K562 (cell line): ENCODE data around the gene NECAB3. TPM values are rescaled to one million over a fixed set of nuclear protein-coding genes. Genes with fewer than 3 reads are reported as not detected.

Experiments used
- ATAC-seq: fragments of 200-7000 bp; cut with Tn5 transposase; 3 replicates; pipeline ENCODE4 v1.9.1; 2020; ENCODE audit warnings: moderate library complexity
- BruUV-seq: library from RNA; stranded (reverse); fragments of 400-500 nt; replicated peaks from 2 replicates; lab custom pipeline; 2021; lab: Mats Ljungman, UMichigan
- CTCF ChIA-PET: fragments of 300-600 bp; formaldehyde crosslinking; extraction: SDS; loops from one replicate; lab custom pipeline; 2021; ENCODE audit warnings: low intra/inter-chr PET ratio; lab: Yijun Ruan, JAX
- POLR2A ChIA-PET: fragments of 300-600, 350-650 bp; sonication (Branson Sonifier 250); formaldehyde crosslinking; extraction: SDS; loops from one replicate; lab custom pipeline; 2021; ENCODE audit warnings: antibody characterized with exemption, inconsistent platforms; lab: Yijun Ruan, JAX
- DNase-seq, 4 experiments: peaks; one replicate each; pipeline versions ENCODE4 v3.0.0 to v3.0.0-alpha.2; 2011 to 2018; ENCODE audit warnings: low spot score in 3 of 4, mixed read lengths in 3 of 4; ENCODE audit errors: extremely low read depth in 1 of 4
- FAIRE-seq: peaks from 2 replicates; lab custom pipeline; 2011; peaks lifted over from hg19 to GRCh38; lab: Jason Lieb, UNC
- H2AFZ ChIP-seq: 2 replicates; pipeline ENCODE4 v1.6.0; 2011; ENCODE audit warnings: low read depth, low read length, control low read depth, inconsistent platforms
- H3K27ac ChIP-seq: fragments of 200-600 bp; 3 replicates; pipeline ENCODE4 v1.8.0; 2011; ENCODE audit warnings: low read depth, mild to moderate bottlenecking, control low read depth, inconsistent platforms, low read length, moderate library complexity, mixed read lengths; ENCODE audit errors: extremely low read depth
- H3K27me3 ChIP-seq, 2 experiments: fragments of 300-600 bp in 1 of 2; 2 replicates in 1 of 2; 3 replicates in 1 of 2; pipeline versions ENCODE4 v1.6.0 to v1.8.0; 2011; ENCODE audit warnings: inconsistent platforms in 2 of 2, low read length in 2 of 2, mild to moderate bottlenecking in 1 of 2, mixed read lengths in 1 of 2, moderate library complexity in 1 of 2; ENCODE audit not compliant: control insufficient read depth in 2 of 2, insufficient read depth in 2 of 2
- H3K36me3 ChIP-seq: fragments of 300-600 bp; 3 replicates; pipeline ENCODE4 v1.8.0; 2011; ENCODE audit warnings: mild to moderate bottlenecking, low read length, inconsistent platforms; ENCODE audit not compliant: control insufficient read depth, insufficient read depth
- H3K4me1 ChIP-seq, 2 experiments: fragments of 200-600 bp in 1 of 2; replicated peaks in 1 of 2; 2 replicates in 1 of 2; 3 replicates in 1 of 2; pipeline versions ENCODE4 v1.5.1 to v1.8.0; 2011; ENCODE audit warnings: inconsistent platforms in 2 of 2, low read length in 2 of 2, mild to moderate bottlenecking in 1 of 2, mixed read lengths in 1 of 2, moderate library complexity in 1 of 2; ENCODE audit not compliant: control insufficient read depth in 2 of 2, insufficient read depth in 2 of 2
- H3K4me2 ChIP-seq: 2 replicates; pipeline ENCODE4 v1.6.1; 2011; ENCODE audit warnings: low read length, control low read depth, inconsistent platforms, mixed read lengths; ENCODE audit not compliant: insufficient read depth
- H3K4me3 ChIP-seq: fragments of 200-600 bp; sonication (generic), shearing (Covaris generic); 2 replicates; pipeline ENCODE4 v1.5.1; 2016; ENCODE audit warnings: control low read depth, inconsistent platforms
- H3K79me2 ChIP-seq: fragments of 200-600 bp; 3 replicates; pipeline ENCODE4 v1.8.0; 2011; ENCODE audit warnings: low read length, inconsistent platforms; ENCODE audit not compliant: control insufficient read depth, insufficient read depth
- H3K9ac ChIP-seq, 2 experiments: 2 replicates each; pipeline versions ENCODE4 v1.6.0 to v1.6.1; 2011; ENCODE audit warnings: low read depth in 2 of 2, low read length in 2 of 2, control low read depth in 1 of 2, inconsistent platforms in 1 of 2, mild to moderate bottlenecking in 1 of 2, mixed read lengths in 1 of 2; ENCODE audit not compliant: insufficient read depth in 1 of 2
- H3K9me1 ChIP-seq: one replicate; pipeline ENCODE4 v1.6.0; 2011; ENCODE audit warnings: inconsistent platforms, mild to moderate bottlenecking, low read length, moderate library complexity; ENCODE audit not compliant: control insufficient read depth, insufficient read depth
- H3K9me3 ChIP-seq: replicated peaks from 2 replicates; pipeline ENCODE4 v1.5.1; 2011; ENCODE audit warnings: low read depth, low read length, inconsistent platforms; ENCODE audit not compliant: control insufficient read depth, insufficient read depth
- H4K20me1 ChIP-seq: replicated peaks from 2 replicates; pipeline ENCODE4 v1.6.1; 2011; ENCODE audit warnings: low read length, inconsistent platforms, mixed read lengths; ENCODE audit not compliant: control insufficient read depth, insufficient read depth
- POLR2G ChIP-seq: fragments of 200-400 bp; formaldehyde crosslinking; IDR thresholded peaks from 2 replicates; pipeline ENCODE4 v1.6.1; 2017; ENCODE audit warnings: low read depth, mild to moderate bottlenecking, antibody characterized with exemption, low read length, moderate library complexity
- RBFOX2 ChIP-seq: fragments of 200-400 bp; formaldehyde crosslinking; IDR thresholded peaks from 2 replicates; pipeline ENCODE4 v1.6.1; 2017; ENCODE audit warnings: low read depth, mild to moderate bottlenecking, low read length, moderate library complexity
- ZNF121 ChIP-seq: sonication (generic); formaldehyde crosslinking; conservative IDR thresholded peaks from 2 replicates; pipeline ENCODE4 v1.8.0; 2022; ENCODE audit warnings: missing genetic modification reagents
- WGBS: fragments of 100-300 bp; shearing (Covaris generic); methylation state at CpG from one replicate; pipeline ENCODE4 v1.1.6; 2016; ENCODE audit warnings: low coverage, mixed read lengths; ENCODE audit not compliant: insufficient coverage; ENCODE audit errors: missing lambda C conversion rate; 5-methylcytosine and 5-hydroxymethylcytosine counted together
- in situ Hi-C: fragments of 300-500 bp; cut with MboI; formaldehyde crosslinking; loops from 4 replicates; pipeline ENCODE4 v1.15.0; 2018; ENCODE audit warnings: inconsistent platforms, mixed read lengths
- intact Hi-C: fragments of 100-400 bp; cut with micrococcal nuclease; formaldehyde crosslinking; loops from 2 replicates; pipeline ENCODE4 v1.14.2; 2022
- polyA plus RNA-seq, 8 experiments: library from polyadenylated mRNA; depleted of rRNA in 4 of 8; stranded (reverse) in 5 of 8; unstranded in 3 of 8; fragments of >200 nt; fragmentation: Nextera tagmentation in 2 of 8; fragmentation: Illumina TruSeq in 1 of 8; extraction: Ambion mirVana in 2 of 8; extraction: Trizol in 1 of 8; gene quantifications; 2 replicates each; pipeline versions ENCODE4 v1.2.1 to v1.2.3, GENCODE V29; 2011 to 2014; ENCODE audit warnings: inconsistent platforms in 1 of 8, missing spikeins in 1 of 8
- total RNA-seq, 7 experiments: library from RNA; depleted of rRNA in 6 of 7; stranded (reverse); fragments of >200 nt in 6 of 7; fragmentation: Illumina TruSeq in 2 of 7; extraction: Trizol in 2 of 7; gene quantifications; 2 replicates each; pipeline versions ENCODE4 v1.2.1 to v1.2.3, GENCODE V29; 2011 to 2021; ENCODE audit warnings: low replicate concordance in 1 of 7

Gene NECAB3
- total and polyA plus RNA-seq, 9 of the 15 experiments (the other 6 are each of a cell fraction or from before 2014, with no cell fraction given), result 0.94 to 63.3 (median 31.5) TPM

DNA sequence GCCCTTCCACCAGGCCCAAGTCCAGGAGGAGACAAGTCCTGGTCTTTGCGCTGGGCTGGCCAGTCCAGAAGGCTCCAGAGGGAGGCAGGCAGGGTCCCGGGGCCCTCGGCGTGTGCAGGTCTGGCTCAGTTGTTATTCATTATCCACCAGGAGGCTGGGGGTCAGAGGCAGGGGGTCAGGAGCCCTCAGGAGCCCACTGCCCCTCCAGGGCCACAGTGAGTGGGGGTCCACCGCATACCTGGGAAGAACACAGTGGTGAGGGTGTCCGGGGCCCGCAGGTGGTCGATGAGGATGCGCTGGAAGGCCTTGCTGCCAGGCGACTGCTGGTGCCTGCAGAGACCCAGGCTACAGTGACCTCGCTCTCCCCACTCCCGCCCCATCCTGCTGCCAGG, 16.5 kb downstream of the NECAB3 start:
- H3K79me2 ChIP-seq, result peaks cover 10% of the 10 kb centered on the region
- BruUV-seq, result no TSS peak
- no peaks in the 10 kb centered on the region for H3K9me1 ChIP-seq
- POLR2A ChIA-PET, result interaction anchor here (0.6 to 0.7 kb wide), 2 partner anchors 9 to 364 kb away, joined by 3 read pairs; partner anchors contain the start of gene ACTL10
- no peak overlapping the region for H2AFZ ChIP-seq
- no peak overlapping the region; a peak in 1 of 4 replicates for H3K9ac ChIP-seq
- H3K4me1 ChIP-seq, result peaks cover 5 to 43% of the 10 kb centered on the region in 2 experiments; a peak in 3 of 5 replicates
- H3K9me3 ChIP-seq, result no peaks in the 10 kb centered on the region
- no peaks in the 10 kb centered on the region for H3K27me3 ChIP-seq
- DNase-seq, result no peak
- no peak for FAIRE-seq
- peaks cover 25% of the 10 kb centered on the region; the same call in 1 of the 2 replicates for H4K20me1 ChIP-seq
- CTCF ChIA-PET, result no interaction called here
- ATAC-seq, result no peak
- no peak overlapping the region for H3K27ac ChIP-seq
- H3K4me3 ChIP-seq, result no peak overlapping the region
- peaks cover 55% of the 10 kb centered on the region; the same call in 2 of the 3 replicates for H3K36me3 ChIP-seq
- intact Hi-C loops (no loop called here), in situ Hi-C loops (loop anchor here (10.0 kb wide), 1 partner anchor 243 kb away; no protein-coding TSS in a partner anchor)
- 98% methylated on average over 3 of the region's 12 CpGs for WGBS
- TF ChIP-seq RBFOX2 (peak; percentile 56), POLR2G (peak; percentile 66), ZNF121 (CRISPR knock-in tag) (no peak)
- TF ChIP-seq, all 486 proteins: peak for 2
- no peak overlapping the region for H3K4me2 ChIP-seq
